ENCODE results near the gene RNASEH2A. TPM values are rescaled to one million over a fixed set of nuclear protein-coding genes. Genes with fewer than 3 reads are reported as not detected.

The RNASEH2A gene
- total and polyA plus RNA-seq, 2 of the 13 experiments (the other 11 are each of a cell fraction or from before 2014, with no cell fraction given) = 25.1 to 35.8 TPM

GRCh38 chr19:12806242-12807081 lies at the start of gene RNASEH2A (continued):
- TF ChIP-seq ZNF674 (CRISPR knock-in tag; IDR thresholded peaks at IDR 0.05; ENCODE audit: low read depth) = no peak
- no peak for TF ChIP-seq SRSF1 (optimal IDR thresholded peaks at IDR 0.05; ENCODE audit: low read depth, low read length)
- TF ChIP-seq EED (CRISPR knock-in tag; IDR thresholded peaks at IDR 0.05) = 0 out of 2 replicates have a peak, but pooled peaks have one; percentile 54
- TF ChIP-seq PITX1 (CRISPR knock-in tag; IDR thresholded peaks at IDR 0.05) = peak; percentile 42; the same call in 1 of the 2 replicates
- peak; percentile 84 for TF ChIP-seq TAF1 (CRISPR knock-in tag; IDR thresholded peaks at IDR 0.05)
- no peak for TF ChIP-seq PLRG1 (conservative IDR thresholded peaks at IDR 0.05)
- TF ChIP-seq SCMH1 (CRISPR knock-in tag; IDR thresholded peaks at IDR 0.05; ENCODE audit: borderline replicate concordance) = no peak
- TF ChIP-seq FOXO4 (CRISPR knock-in tag; conservative IDR thresholded peaks at IDR 0.05) = no peak
- 0 out of 2 replicates have a peak, but pooled peaks have one; percentile 65 for TF ChIP-seq ZNF761 (CRISPR knock-in tag; conservative IDR thresholded peaks at IDR 0.05)
- TF ChIP-seq ARID3A (IDR thresholded peaks at IDR 0.05; ENCODE audit: low read depth, low read length) = no peak
- TF ChIP-seq SALL1 (CRISPR knock-in tag; IDR thresholded peaks at IDR 0.05) = peak; percentile 75
- no peak for TF ChIP-seq ZNF790 (CRISPR knock-in tag; IDR thresholded peaks at IDR 0.05; ENCODE audit: borderline replicate concordance)
- TF ChIP-seq ARID4A (CRISPR knock-in tag; IDR thresholded peaks at IDR 0.05; ENCODE audit: borderline replicate concordance) = peak; percentile 99
- peak; percentile 67; the same call in 1 of the 2 replicates for TF ChIP-seq PPARG (CRISPR knock-in tag; conservative IDR thresholded peaks at IDR 0.05)
- TF ChIP-seq HBP1 (CRISPR knock-in tag; IDR thresholded peaks at IDR 0.05; ENCODE audit: low read depth) = peak; percentile 86; the same call in 1 of the 2 replicates
- TF ChIP-seq CREBL2 (CRISPR knock-in tag; IDR thresholded peaks at IDR 0.05; ENCODE audit: borderline replicate concordance) = peak; percentile 79; the same call in 1 of the 2 replicates
- TF ChIP-seq ATF1 (CRISPR knock-in tag; IDR thresholded peaks at IDR 0.05) = peak; percentile 92
- 0 out of 2 replicates have a peak, but pooled peaks have one; percentile 34 for TF ChIP-seq SMAD3 (CRISPR knock-in tag; IDR thresholded peaks at IDR 0.05)
- TF ChIP-seq TEAD3 (CRISPR knock-in tag; optimal IDR thresholded peaks at IDR 0.05; ENCODE audit: borderline replicate concordance) = peak; percentile 75
- peak; percentile 72; the same call in 1 of the 2 replicates for TF ChIP-seq ZKSCAN8 (CRISPR knock-in tag; IDR thresholded peaks at IDR 0.05; ENCODE audit: borderline replicate concordance)
